Osteoblast (primary cell): ENCODE data around the gene THSD1. TPM values are rescaled to one million over a fixed set of nuclear protein-coding genes. Genes with fewer than 3 reads are reported as not detected.
A peak's percentile ranks its signal among the peaks of the same experiment; 100 is the strongest.

Experiments
- DNase-seq: peaks from one replicate; pipeline ENCODE4 v3.0.0; 2011; ENCODE audit warnings: low spot score, mixed read lengths; ENCODE audit not compliant: insufficient read length; ENCODE audit errors: missing footprints
- H2AFZ ChIP-seq: 2 replicates; pipeline ENCODE4 v1.6.0; 2011; ENCODE audit warnings: mild to moderate bottlenecking, low read length
- H3K27ac ChIP-seq: 2 replicates; pipeline ENCODE4 v1.5.1; 2011; ENCODE audit warnings: mild to moderate bottlenecking, low read depth, low read length, moderate library complexity
- H3K27me3 ChIP-seq: 2 replicates; pipeline ENCODE4 v1.6.0; 2012; ENCODE audit warnings: mild to moderate bottlenecking, control low read depth, inconsistent platforms, low read length, moderate library complexity; ENCODE audit not compliant: insufficient read depth
- H3K36me3 ChIP-seq: 2 replicates; pipeline ENCODE4 v1.5.1; 2011; ENCODE audit warnings: mild to moderate bottlenecking, low read length, control low read depth, moderate library complexity; ENCODE audit not compliant: insufficient read depth
- H3K4me1 ChIP-seq: 2 replicates; pipeline ENCODE4 v1.5.1; 2011; ENCODE audit warnings: mild to moderate bottlenecking, low read length, control low read depth, moderate library complexity; ENCODE audit not compliant: insufficient read depth
- H3K4me2 ChIP-seq: 2 replicates; pipeline ENCODE4 v1.6.0; 2011; ENCODE audit warnings: mild to moderate bottlenecking, low read length; ENCODE audit not compliant: insufficient read depth
- H3K4me3 ChIP-seq: fragments of 200-600 bp; sonication (generic); 3 replicates; pipeline ENCODE4 v1.5.1; 2012; ENCODE audit warnings: mild to moderate bottlenecking, low read length, inconsistent platforms; ENCODE audit not compliant: insufficient read depth
- H3K79me2 ChIP-seq: 2 replicates; pipeline ENCODE4 v1.6.0; 2012; ENCODE audit warnings: mild to moderate bottlenecking, low read length, control low read depth, inconsistent platforms; ENCODE audit not compliant: insufficient read depth
- H3K9me3 ChIP-seq: 2 replicates; pipeline ENCODE4 v1.5.1; 2011; ENCODE audit warnings: low read depth, low read length, control low read depth
- H4K20me1 ChIP-seq: 2 replicates; pipeline ENCODE4 v1.6.0; 2012; ENCODE audit warnings: mild to moderate bottlenecking, low read length, control low read depth; ENCODE audit not compliant: insufficient read depth
- CTCF ChIP-seq: IDR thresholded peaks from 2 replicates; pipeline ENCODE4 v1.5.1; 2011; ENCODE audit warnings: mild to moderate bottlenecking, low read depth, low read length, moderate library complexity; ENCODE audit errors: extremely low read depth
- total RNA-seq: library from RNA; depleted of rRNA; stranded (reverse); fragments of >200 nt; gene quantifications from 2 replicates; pipeline ENCODE4 v1.2.3, GENCODE V29; 2012

The THSD1 gene
- total RNA-seq, 1 donor, result 14.1 TPM

- H3K36me3 ChIP-seq, result peaks cover 13% of the 10 kb centered on the region
- H3K9me3 ChIP-seq, result no peaks in the 10 kb centered on the region
- H3K4me3 ChIP-seq, result no peak overlapping the region
- no peak for DNase-seq
- H3K4me2 ChIP-seq, result no peak overlapping the region
- no peaks in the 10 kb centered on the region for H4K20me1 ChIP-seq
- no peak overlapping the region for H2AFZ ChIP-seq
- H3K27me3 ChIP-seq, result no peaks in the 10 kb centered on the region
- H3K79me2 ChIP-seq, result peaks cover 19% of the 10 kb centered on the region
- H3K4me1 ChIP-seq, result no peaks in the 10 kb centered on the region
- no peak overlapping the region for H3K27ac ChIP-seq
- no peak for TF ChIP-seq CTCF
Measured at GRCh38 chr13:52394586-52394985, 11.4 kb downstream of the THSD1 start.

- H3K27me3 ChIP-seq, result no peaks in the 10 kb centered on the region
- H2AFZ ChIP-seq, result no peak overlapping the region
- H3K4me2 ChIP-seq, result no peak overlapping the region
- H3K4me1 ChIP-seq, result no peaks in the 10 kb centered on the region
- peaks cover 21% of the 10 kb centered on the region for H3K79me2 ChIP-seq
- no peak overlapping the region for H3K4me3 ChIP-seq
- no peak for TF ChIP-seq CTCF
- H3K27ac ChIP-seq, result no peak overlapping the region
- peaks cover 13% of the 10 kb centered on the region for H3K36me3 ChIP-seq
- peak; percentile 68 for DNase-seq
- no peaks in the 10 kb centered on the region for H4K20me1 ChIP-seq
- H3K9me3 ChIP-seq, result no peaks in the 10 kb centered on the region
Measured at GRCh38 chr13:52393572-52394357, 12.2 kb downstream of the THSD1 start.

- Histone ChIP-seq H3K36me3 (peaks cover 15% of the 10 kb centered on the region), H3K27ac (no peak overlapping the region), H3K4me1 (no peaks in the 10 kb centered on the region), H3K79me2 (peaks cover 21% of the 10 kb centered on the region), H2AFZ (no peak overlapping the region), H3K4me3 (no peak overlapping the region), H4K20me1 (peaks cover 6% of the 10 kb centered on the region), H3K9me3 (no peaks in the 10 kb centered on the region), H3K4me2 (no peak overlapping the region), H3K27me3 (no peaks in the 10 kb centered on the region)
- DNase-seq, result no peak
- no peak for TF ChIP-seq CTCF
Measured at GRCh38 chr13:52387721-52388120, 18.3 kb downstream of the THSD1 start.

GRCh38 chr13:52385870-52386269 lies 20.1 kb downstream of the THSD1 start:
- Histone ChIP-seq H3K4me1 (no peaks in the 10 kb centered on the region), H3K27me3 (no peaks in the 10 kb centered on the region), H3K4me3 (no peak overlapping the region), H3K27ac (no peak overlapping the region), H3K9me3 (no peaks in the 10 kb centered on the region), H4K20me1 (peaks cover 6% of the 10 kb centered on the region), H3K79me2 (peaks cover 24% of the 10 kb centered on the region), H3K36me3 (peaks cover 15% of the 10 kb centered on the region), H2AFZ (no peak overlapping the region), H3K4me2 (no peak overlapping the region)
- no peak for TF ChIP-seq CTCF
- no peak for DNase-seq
